GM23338 (cell line): Measurements from ENCODE around the gene ADCK2. TPM values are rescaled to one million over a fixed set of nuclear protein-coding genes. Genes with fewer than 3 reads are reported as not detected.

Experiments used
- ATAC-seq: fragments of 200-7000 bp; cut with Tn5 transposase; 3 replicates; pipeline ENCODE4 v1.9.1; 2020
- DNase-seq: peaks from one replicate; pipeline ENCODE4 v3.0.0-alpha.2; 2015; ENCODE audit warnings: low spot score
- H2AFZ ChIP-seq: fragments of 200-600 bp; sonication (generic); 2 replicates; pipeline ENCODE4 v1.8.0; 2016; ENCODE audit warnings: antibody characterized with exemption, mild to moderate bottlenecking, moderate library complexity
- H3F3A ChIP-seq: fragments of 200-600 bp; sonication (generic); replicated peaks from 2 replicates; pipeline ENCODE4 v1.8.0; 2017; ENCODE audit warnings: antibody characterized with exemption, mixed run types, low read depth
- H3K27ac ChIP-seq: fragments of 200-600 bp; sonication (generic); 2 replicates; pipeline ENCODE4 v1.6.1; 2016; ENCODE audit warnings: low read depth
- H3K27me3 ChIP-seq: fragments of 200-600 bp; sonication (generic); 2 replicates; pipeline ENCODE4 v1.8.0; 2016; ENCODE audit warnings: mild to moderate bottlenecking, mixed run types, moderate library complexity; ENCODE audit not compliant: insufficient read depth
- H3K36me3 ChIP-seq: fragments of 200-600 bp; sonication (generic); 2 replicates; pipeline ENCODE4 v1.8.0; 2016; ENCODE audit warnings: mild to moderate bottlenecking; ENCODE audit not compliant: insufficient read depth
- H3K4me1 ChIP-seq: fragments of 200-600 bp; sonication (generic); 2 replicates; pipeline ENCODE4 v1.8.0; 2016; ENCODE audit warnings: mild to moderate bottlenecking, moderate library complexity; ENCODE audit not compliant: insufficient read depth
- H3K4me2 ChIP-seq: fragments of 200-600 bp; sonication (generic); 2 replicates; pipeline ENCODE4 v1.7.1; 2017; ENCODE audit warnings: mixed run types
- H3K4me3 ChIP-seq: fragments of 200-600 bp; sonication (generic); 2 replicates; pipeline ENCODE4 v1.6.1; 2016; ENCODE audit warnings: mixed run types
- H3K79me2 ChIP-seq: fragments of 200-600 bp; sonication (generic); replicated peaks from 2 replicates; pipeline ENCODE4 v1.8.0; 2017; ENCODE audit warnings: mild to moderate bottlenecking; ENCODE audit not compliant: insufficient read depth
- H3K9me2 ChIP-seq: fragments of 200-600 bp; sonication (generic); 2 replicates; pipeline ENCODE4 v1.8.0; 2017; ENCODE audit not compliant: insufficient read depth
- H4K20me1 ChIP-seq: fragments of 200-600 bp; sonication (generic); replicated peaks from 2 replicates; pipeline ENCODE4 v1.8.0; 2017; ENCODE audit warnings: mild to moderate bottlenecking; ENCODE audit not compliant: insufficient read depth
- H3K27ac Mint-ChIP-seq: 2 replicates; pipeline ENCODE4 v1.8.0; 2020; ENCODE audit warnings: inconsistent platforms, mild to moderate bottlenecking, moderate library complexity, mixed read lengths
- H3K27me3 Mint-ChIP-seq: 3 replicates; pipeline ENCODE4 v1.8.0; 2022; ENCODE audit warnings: low read depth, mild to moderate bottlenecking, moderate library complexity, mixed read lengths, inconsistent platforms; ENCODE audit not compliant: insufficient read depth, poor library complexity
- H3K36me3 Mint-ChIP-seq: 3 replicates; pipeline ENCODE4 v1.8.0; 2021; ENCODE audit warnings: low read depth, mild to moderate bottlenecking, inconsistent platforms, moderate library complexity, mixed read lengths
- H3K4me1 Mint-ChIP-seq: 3 replicates; pipeline ENCODE4 v1.8.0; 2020; ENCODE audit warnings: mild to moderate bottlenecking, inconsistent platforms, mixed read lengths
- H3K4me3 Mint-ChIP-seq: 3 replicates; pipeline ENCODE4 v1.8.0; 2021; ENCODE audit warnings: moderate library complexity, mild to moderate bottlenecking, inconsistent platforms, mixed read lengths
- H3K9me3 Mint-ChIP-seq: 3 replicates; pipeline ENCODE4 v1.8.0; 2020; ENCODE audit warnings: moderate library complexity, mild to moderate bottlenecking, inconsistent platforms, mixed read lengths
- CREB1 ChIP-seq: fragments of 250-450 bp; sonication (Bioruptor Pico); IDR thresholded peaks from 2 replicates; pipeline ENCODE4 v1.5.0; 2020; ENCODE audit warnings: low read depth, mild to moderate bottlenecking, moderate library complexity
- CTCF ChIP-seq, 2 experiments: fragments of 200-600 bp in 1 of 2; sonication (generic) in 1 of 2; conservative IDR thresholded peaks; 2 replicates each; pipeline versions ENCODE4 v1.5.1 to v1.6.1; 2016 to 2017; ENCODE audit warnings: antibody characterized with exemption in 2 of 2, low read depth in 2 of 2, mild to moderate bottlenecking in 2 of 2, moderate library complexity in 1 of 2
- ETS1 ChIP-seq: IDR thresholded peaks from 2 replicates; pipeline ENCODE4 v1.6.1; 2016; ENCODE audit warnings: antibody characterized with exemption
- EZH2 ChIP-seq: fragments of 200-600 bp; sonication (generic); IDR thresholded peaks from one replicate; pipeline ENCODE4 v1.8.0; 2017; ENCODE audit warnings: antibody characterized with exemption, mild to moderate bottlenecking, low read depth; ENCODE audit not compliant: unreplicated experiment
- EZH2phosphoT487 ChIP-seq: fragments of 200-600 bp; sonication (generic); IDR thresholded peaks from one replicate; pipeline ENCODE4 v1.8.1; 2018; ENCODE audit warnings: antibody characterized with exemption; ENCODE audit not compliant: unreplicated experiment
- JUNB ChIP-seq: IDR thresholded peaks from one replicate; pipeline ENCODE4 v1.6.1; 2016; ENCODE audit warnings: antibody characterized with exemption; ENCODE audit not compliant: unreplicated experiment
- NANOG ChIP-seq: IDR thresholded peaks from 2 replicates; pipeline ENCODE4 v1.6.1; 2016; ENCODE audit warnings: antibody characterized with exemption, borderline replicate concordance
- POLR2AphosphoS5 ChIP-seq: IDR thresholded peaks from 2 replicates; pipeline ENCODE4 v1.6.1; 2016; ENCODE audit warnings: antibody characterized with exemption, low read depth
- STAT1 ChIP-seq: IDR thresholded peaks from one replicate; pipeline ENCODE4 v1.6.1; 2016; ENCODE audit warnings: antibody characterized with exemption; ENCODE audit not compliant: unreplicated experiment
- ZNF114 ChIP-seq: fragments of 250-450 bp; sonication (Bioruptor Pico); IDR thresholded peaks from 2 replicates; pipeline ENCODE4 v1.5.0; 2020; ENCODE audit warnings: mild to moderate bottlenecking, moderate library complexity
- ZNF331 ChIP-seq: fragments of 250-450 bp; sonication (Bioruptor Pico); IDR thresholded peaks from 2 replicates; pipeline ENCODE4 v1.5.0; 2020; ENCODE audit warnings: low read depth, mild to moderate bottlenecking, moderate library complexity
- polyA plus RNA-seq: library from polyadenylated mRNA; unstranded; fragments of >200 nt; fragmentation: Nextera tagmentation; extraction: Ambion mirVana; gene quantifications from 2 replicates; pipeline ENCODE4 v1.2.1, GENCODE V29; 2016
- total RNA-seq: library from RNA; depleted of rRNA; stranded (reverse); fragments of >200 nt; shearing (Covaris generic); gene quantifications from 2 replicates; pipeline ENCODE4 v1.2.3, GENCODE V29; 2014
- TF ChIP-seq, protein P1 (sequence below): IDR thresholded peaks from one replicate; pipeline ENCODE4 v1.6.1; 2018; ENCODE audit warnings: antibody characterized with exemption; ENCODE audit not compliant: unreplicated experiment

Gene ADCK2
- total and polyA plus RNA-seq, 2 experiments from 2014 or later: 4.7 to 14.4 TPM

- H2AFZ ChIP-seq: peak overlapping the region; percentile 66; the same call in 1 of the 2 replicates
- H3K4me3 ChIP-seq: no peak overlapping the region
- peaks cover 16% of the 10 kb centered on the region; the same call in 1 of the 2 replicates for H3K4me1 ChIP-seq
- 0 out of 2 replicates have a peak, but pooled peaks cover 3% of the 10 kb centered on the region for H3F3A ChIP-seq
- H3K9me2 ChIP-seq: no peaks in the 10 kb centered on the region
- Mint-ChIP-seq H3K9me3 (no peaks in the 10 kb centered on the region; the same call in 2 of the 3 replicates), H3K36me3 (no peaks in the 10 kb centered on the region; the same call in 2 of the 3 replicates), H3K27ac (no peak overlapping the region), H3K4me1 (peaks cover 12% of the 10 kb centered on the region), H3K27me3 (peaks cover 12% of the 10 kb centered on the region), H3K4me3 (no peak overlapping the region)
- no peaks in the 10 kb centered on the region for H4K20me1 ChIP-seq
- H3K79me2 ChIP-seq: no peaks in the 10 kb centered on the region
- H3K36me3 ChIP-seq: no peaks in the 10 kb centered on the region
- no peak overlapping the region for H3K27ac ChIP-seq
- TF ChIP-seq CREB1 (CRISPR knock-in tag) (no peak), ETS1 (no peak), STAT1 (no peak), POLR2AphosphoS5 (no peak), EZH2phosphoT487 (no peak), JUNB (no peak), ZNF331 (no peak)
- TF ChIP-seq, protein P1, sequence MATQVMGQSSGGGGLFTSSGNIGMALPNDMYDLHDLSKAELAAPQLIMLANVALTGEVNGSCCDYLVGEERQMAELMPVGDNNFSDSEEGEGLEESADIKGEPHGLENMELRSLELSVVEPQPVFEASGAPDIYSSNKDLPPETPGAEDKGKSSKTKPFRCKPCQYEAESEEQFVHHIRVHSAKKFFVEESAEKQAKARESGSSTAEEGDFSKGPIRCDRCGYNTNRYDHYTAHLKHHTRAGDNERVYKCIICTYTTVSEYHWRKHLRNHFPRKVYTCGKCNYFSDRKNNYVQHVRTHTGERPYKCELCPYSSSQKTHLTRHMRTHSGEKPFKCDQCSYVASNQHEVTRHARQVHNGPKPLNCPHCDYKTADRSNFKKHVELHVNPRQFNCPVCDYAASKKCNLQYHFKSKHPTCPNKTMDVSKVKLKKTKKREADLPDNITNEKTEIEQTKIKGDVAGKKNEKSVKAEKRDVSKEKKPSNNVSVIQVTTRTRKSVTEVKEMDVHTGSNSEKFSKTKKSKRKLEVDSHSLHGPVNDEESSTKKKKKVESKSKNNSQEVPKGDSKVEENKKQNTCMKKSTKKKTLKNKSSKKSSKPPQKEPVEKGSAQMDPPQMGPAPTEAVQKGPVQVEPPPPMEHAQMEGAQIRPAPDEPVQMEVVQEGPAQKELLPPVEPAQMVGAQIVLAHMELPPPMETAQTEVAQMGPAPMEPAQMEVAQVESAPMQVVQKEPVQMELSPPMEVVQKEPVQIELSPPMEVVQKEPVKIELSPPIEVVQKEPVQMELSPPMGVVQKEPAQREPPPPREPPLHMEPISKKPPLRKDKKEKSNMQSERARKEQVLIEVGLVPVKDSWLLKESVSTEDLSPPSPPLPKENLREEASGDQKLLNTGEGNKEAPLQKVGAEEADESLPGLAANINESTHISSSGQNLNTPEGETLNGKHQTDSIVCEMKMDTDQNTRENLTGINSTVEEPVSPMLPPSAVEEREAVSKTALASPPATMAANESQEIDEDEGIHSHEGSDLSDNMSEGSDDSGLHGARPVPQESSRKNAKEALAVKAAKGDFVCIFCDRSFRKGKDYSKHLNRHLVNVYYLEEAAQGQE: no peak
- H3K27me3 ChIP-seq: no peaks in the 10 kb centered on the region
- ATAC-seq: no peak
- H3K4me2 ChIP-seq: no peak overlapping the region
- no peak for DNase-seq
These were observed 5.3 kb upstream of the ADCK2 start for GRCh38 chr7:140667476-140667875.

- Histone ChIP-seq H3K27ac (no peak overlapping the region), H3K27me3 (no peaks in the 10 kb centered on the region), H2AFZ (no peak overlapping the region), H3F3A (0 out of 2 replicates have a peak, but pooled peaks cover 3% of the 10 kb centered on the region), H3K4me2 (no peak overlapping the region), H3K4me3 (no peak overlapping the region), H3K36me3 (no peaks in the 10 kb centered on the region), H4K20me1 (no peaks in the 10 kb centered on the region), H3K9me2 (no peaks in the 10 kb centered on the region), H3K4me1 (peaks cover 18% of the 10 kb centered on the region), H3K79me2 (no peaks in the 10 kb centered on the region)
- no peak for DNase-seq
- no peaks in the 10 kb centered on the region; the same call in 2 of the 3 replicates for H3K9me3 Mint-ChIP-seq
- H3K4me3 Mint-ChIP-seq: no peak overlapping the region
- ATAC-seq: no peak
- H3K27ac Mint-ChIP-seq: no peak overlapping the region
- no peaks in the 10 kb centered on the region; the same call in 2 of the 3 replicates for H3K36me3 Mint-ChIP-seq
- peaks cover 14% of the 10 kb centered on the region for H3K27me3 Mint-ChIP-seq
- H3K4me1 Mint-ChIP-seq: peaks cover 15% of the 10 kb centered on the region
- TF ChIP-seq ZNF114 (no peak), EZH2phosphoT487 (no peak), CREB1 (CRISPR knock-in tag) (no peak), CTCF (conservative IDR thresholded peaks at IDR 0.05; ENCODE audit: low read depth in 2 of 2) (no peak), ETS1 (no peak), NANOG (no peak), EZH2 (no peak), ZNF331 (no peak)
- TF ChIP-seq, protein P1: no peak
These were observed 4.1 kb upstream of the ADCK2 start for GRCh38 chr7:140668641-140669040.
